Keratinocyte (primary cell): Measurements from ENCODE around the gene SMG7. TPM values are rescaled to one million over a fixed set of nuclear protein-coding genes. Genes with fewer than 3 reads are reported as not detected.

ENCODE experiments used
- DNase-seq: peaks from one replicate; pipeline ENCODE4 v3.0.0-alpha.2; 2011; ENCODE audit warnings: low read depth, missing footprints, low spot score
- FAIRE-seq: peaks from 2 replicates; lab custom pipeline; 2011; peaks lifted over from hg19 to GRCh38; lab: Jason Lieb, UNC
- H2AFZ ChIP-seq: 2 replicates; pipeline ENCODE4 v1.6.0; 2012; ENCODE audit warnings: low read length, control low read depth, inconsistent platforms; ENCODE audit not compliant: control insufficient read depth
- H3K27ac ChIP-seq: 2 replicates; pipeline ENCODE4 v1.5.1; 2011; ENCODE audit warnings: low read length; ENCODE audit not compliant: control insufficient read depth, insufficient read depth
- H3K27me3 ChIP-seq: 3 replicates; pipeline ENCODE4 v1.6.0; 2011; ENCODE audit warnings: low read length; ENCODE audit not compliant: control insufficient read depth, insufficient read depth; ENCODE audit errors: extremely low read depth
- H3K36me3 ChIP-seq, 2 experiments: 2 replicates in 1 of 2; 3 replicates in 1 of 2; pipeline ENCODE4 v1.5.1; 2011; ENCODE audit warnings: low read length in 2 of 2, mild to moderate bottlenecking in 1 of 2; ENCODE audit not compliant: control insufficient read depth in 2 of 2, insufficient read depth in 2 of 2; ENCODE audit errors: extremely low read depth in 1 of 2
- H3K4me1 ChIP-seq: 3 replicates; pipeline ENCODE4 v1.5.1; 2011; ENCODE audit warnings: low read length; ENCODE audit not compliant: control insufficient read depth, insufficient read depth; ENCODE audit errors: extremely low read depth
- H3K4me2 ChIP-seq: 3 replicates; pipeline ENCODE4 v1.6.0; 2011; ENCODE audit warnings: low read depth, low read length; ENCODE audit not compliant: control insufficient read depth, insufficient read depth; ENCODE audit errors: extremely low read depth
- H3K4me3 ChIP-seq, 3 experiments: fragments of 200-600 bp in 1 of 3; sonication (generic) in 1 of 3; 2 replicates in 2 of 3; 3 replicates in 1 of 3; pipeline ENCODE4 v1.5.1; 2011 to 2016; ENCODE audit warnings: low read length in 3 of 3, mild to moderate bottlenecking in 3 of 3, control low read depth in 2 of 3, inconsistent platforms in 1 of 3, low read depth in 1 of 3, mixed read lengths in 1 of 3, mixed run types in 1 of 3, moderate library complexity in 1 of 3; ENCODE audit not compliant: control insufficient read depth in 2 of 3, insufficient read depth in 2 of 3; ENCODE audit errors: extremely low read depth in 1 of 3
- H3K79me2 ChIP-seq: 2 replicates; pipeline ENCODE4 v1.6.0; 2012; ENCODE audit warnings: low read length; ENCODE audit not compliant: control insufficient read depth, insufficient read depth
- H3K9ac ChIP-seq: 3 replicates; pipeline ENCODE4 v1.6.0; 2011; ENCODE audit warnings: low read length; ENCODE audit not compliant: control insufficient read depth, insufficient read depth; ENCODE audit errors: extremely low read depth
- H3K9me1 ChIP-seq: 3 replicates; pipeline ENCODE4 v1.6.0; 2011; ENCODE audit warnings: low read length; ENCODE audit not compliant: control insufficient read depth, insufficient read depth; ENCODE audit errors: extremely low read depth
- H3K9me3 ChIP-seq: 2 replicates; pipeline ENCODE4 v1.5.1; 2012; ENCODE audit warnings: low read depth, low read length; ENCODE audit not compliant: control insufficient read depth
- H4K20me1 ChIP-seq: 3 replicates; pipeline ENCODE4 v1.6.0; 2011; ENCODE audit warnings: low read length; ENCODE audit not compliant: control insufficient read depth, insufficient read depth; ENCODE audit errors: extremely low read depth
- EZH2 ChIP-seq: IDR thresholded peaks from one replicate; pipeline ENCODE4 v1.6.1; 2012; ENCODE audit warnings: inconsistent platforms, mild to moderate bottlenecking, low read length, moderate library complexity
- dilution Hi-C: fragments of 300-500 bp; cut with MboI; formaldehyde crosslinking; loops from one replicate; pipeline ENCODE4 v1.7.0; 2020; ENCODE audit warnings: low sequenced_read_pairs; ENCODE audit not compliant: extremely low pct_ligation_motif_present
- polyA plus RNA-seq, 5 experiments: library from polyadenylated mRNA; depleted of rRNA in 3 of 5; stranded (reverse) in 3 of 5; stranded (forward) in 1 of 5; unstranded in 1 of 5; fragments of >200 nt; gene quantifications; 1 replicate in 1 of 5; 2 replicates in 3 of 5; 3 replicates in 1 of 5; pipeline versions ENCODE4 v1.2.1 to v1.2.3, GENCODE V29; 2011 to 2012; ENCODE audit warnings: missing spikeins in 2 of 5, low read depth in 1 of 5, low replicate concordance in 1 of 5
- TF ChIP-seq, protein P1 (sequence below), 3 experiments: IDR thresholded peaks in 1 of 3; conservative IDR thresholded peaks in 1 of 3; optimal IDR thresholded peaks in 1 of 3; 2 replicates in 2 of 3; 3 replicates in 1 of 3; pipeline versions ENCODE3 to v1.5.1; 2011; ENCODE audit warnings: low read length in 3 of 3, mild to moderate bottlenecking in 3 of 3, moderate library complexity in 2 of 3, control low read depth in 1 of 3, inconsistent platforms in 1 of 3; ENCODE audit not compliant: insufficient read depth in 2 of 3; ENCODE audit errors: extremely low read depth in 1 of 3

Gene SMG7
- polyA plus RNA-seq, 1 donor (not counting 4 experiments of a cell fraction or from before 2014, with no cell fraction given), result 38.2 TPM

DNA sequence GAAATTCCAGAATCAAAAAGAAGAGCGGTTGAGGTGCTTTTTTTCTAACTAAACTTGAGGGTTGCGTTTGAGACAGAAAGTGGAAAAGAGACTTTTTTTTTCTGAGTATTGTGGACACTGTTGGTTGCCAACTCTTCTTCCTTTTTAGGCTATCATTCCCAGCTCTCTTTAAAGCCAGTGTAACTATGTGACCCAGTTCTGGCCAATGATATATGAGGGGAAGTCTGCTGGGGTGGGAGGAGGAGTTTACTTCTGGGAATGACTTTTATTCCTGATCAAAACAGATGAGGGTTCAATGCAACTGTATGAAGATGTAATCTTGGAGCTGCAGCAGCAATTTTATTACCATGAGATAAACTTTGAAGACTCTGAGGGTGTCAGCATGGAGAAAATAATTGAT is 36.8 kb upstream of the SMG7 start:
- Histone ChIP-seq H3K27ac (no peak overlapping the region), H3K27me3 (no peaks in the 10 kb centered on the region), H3K9me3 (no peaks in the 10 kb centered on the region), H4K20me1 (no peaks in the 10 kb centered on the region), H3K79me2 (no peaks in the 10 kb centered on the region), H3K9me1 (no peaks in the 10 kb centered on the region), H3K4me2 (no peak overlapping the region), H3K9ac (no peak overlapping the region), H2AFZ (no peak overlapping the region), H3K4me1 (peaks cover 5% of the 10 kb centered on the region), H3K36me3 (no peaks in the 10 kb centered on the region), H3K4me3 (no peak overlapping the region)
- FAIRE-seq (no peak), DNase-seq (no peak)
- no peak for TF ChIP-seq EZH2
- TF ChIP-seq, protein P1, sequence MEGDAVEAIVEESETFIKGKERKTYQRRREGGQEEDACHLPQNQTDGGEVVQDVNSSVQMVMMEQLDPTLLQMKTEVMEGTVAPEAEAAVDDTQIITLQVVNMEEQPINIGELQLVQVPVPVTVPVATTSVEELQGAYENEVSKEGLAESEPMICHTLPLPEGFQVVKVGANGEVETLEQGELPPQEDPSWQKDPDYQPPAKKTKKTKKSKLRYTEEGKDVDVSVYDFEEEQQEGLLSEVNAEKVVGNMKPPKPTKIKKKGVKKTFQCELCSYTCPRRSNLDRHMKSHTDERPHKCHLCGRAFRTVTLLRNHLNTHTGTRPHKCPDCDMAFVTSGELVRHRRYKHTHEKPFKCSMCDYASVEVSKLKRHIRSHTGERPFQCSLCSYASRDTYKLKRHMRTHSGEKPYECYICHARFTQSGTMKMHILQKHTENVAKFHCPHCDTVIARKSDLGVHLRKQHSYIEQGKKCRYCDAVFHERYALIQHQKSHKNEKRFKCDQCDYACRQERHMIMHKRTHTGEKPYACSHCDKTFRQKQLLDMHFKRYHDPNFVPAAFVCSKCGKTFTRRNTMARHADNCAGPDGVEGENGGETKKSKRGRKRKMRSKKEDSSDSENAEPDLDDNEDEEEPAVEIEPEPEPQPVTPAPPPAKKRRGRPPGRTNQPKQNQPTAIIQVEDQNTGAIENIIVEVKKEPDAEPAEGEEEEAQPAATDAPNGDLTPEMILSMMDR (optimal IDR thresholded peaks at IDR 0.05 in 1 of 3, IDR thresholded peaks at IDR 0.05 in 1 of 3, conservative IDR thresholded peaks at IDR 0.05 in 1 of 3; ENCODE audit: extremely low read depth in 1 of 3, insufficient read depth in 2 of 3, low read length in 3 of 3), result no peak
- dilution Hi-C loops, result no loop called here

DNA sequence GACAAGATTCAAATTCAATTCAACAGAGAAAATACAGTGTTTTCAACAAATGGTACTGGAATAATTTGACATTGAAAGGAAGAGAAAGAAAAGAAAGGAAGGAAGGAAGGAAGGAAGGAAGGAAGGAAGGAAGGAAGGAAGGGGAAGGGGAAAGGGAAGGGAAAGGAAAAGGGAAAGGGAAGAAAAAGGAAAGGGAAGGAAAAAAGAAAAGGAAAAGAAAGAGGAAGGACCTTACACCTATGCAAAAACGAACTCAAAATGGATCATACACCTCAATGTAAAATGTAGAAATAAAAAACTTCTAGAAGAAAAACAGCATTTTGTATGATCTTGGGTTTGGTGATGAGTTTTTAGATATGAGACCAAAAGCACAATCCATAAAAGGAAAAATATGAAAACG is 34.2 kb upstream of the SMG7 start:
- FAIRE-seq, result no peak
- H3K79me2 ChIP-seq, result no peaks in the 10 kb centered on the region
- H3K9ac ChIP-seq, result no peak overlapping the region
- dilution Hi-C loops, result no loop called here
- H4K20me1 ChIP-seq, result no peaks in the 10 kb centered on the region
- no peaks in the 10 kb centered on the region for H3K36me3 ChIP-seq
- no peak overlapping the region for H3K4me3 ChIP-seq
- H3K27ac ChIP-seq, result no peak overlapping the region
- H3K4me1 ChIP-seq, result no peaks in the 10 kb centered on the region
- no peak for DNase-seq
- no peaks in the 10 kb centered on the region for H3K9me3 ChIP-seq
- H3K27me3 ChIP-seq, result peaks cover 6% of the 10 kb centered on the region
- no peaks in the 10 kb centered on the region for H3K9me1 ChIP-seq
- TF ChIP-seq, protein P1 (optimal IDR thresholded peaks at IDR 0.05 in 1 of 3, IDR thresholded peaks at IDR 0.05 in 1 of 3, conservative IDR thresholded peaks at IDR 0.05 in 1 of 3; ENCODE audit: extremely low read depth in 1 of 3, insufficient read depth in 2 of 3, low read length in 3 of 3), result no peak
- no peak for TF ChIP-seq EZH2
- H2AFZ ChIP-seq, result no peak overlapping the region
- no peak overlapping the region for H3K4me2 ChIP-seq
